Panc1 (cell line): ENCODE measurements around the gene PATJ. TPM values are rescaled to one million over a fixed set of nuclear protein-coding genes. Genes with fewer than 3 reads are reported as not detected.
A peak's percentile ranks its signal among the peaks of the same experiment; 100 is the strongest.

Experiments used
- ATAC-seq: fragments of 200-7000 bp; cut with Tn5 transposase; 2 replicates; pipeline ENCODE4 v1.9.1; 2020; ENCODE audit warnings: mild to moderate bottlenecking, moderate library complexity
- BruUV-seq: library from RNA; stranded (reverse); fragments of 400-500 nt; replicated peaks from 2 replicates; lab custom pipeline; 2021; lab: Mats Ljungman, UMichigan
- CTCF ChIA-PET: fragments of 300-600 bp; sonication (Branson Sonifier 250); formaldehyde crosslinking; loops from one replicate; lab custom pipeline; 2022; ENCODE audit warnings: antibody characterized with exemption; lab: Charles Lee
- POLR2A ChIA-PET: fragments of 300-600 bp; sonication (Branson Sonifier 250); formaldehyde crosslinking; loops from one replicate; lab custom pipeline; 2022; ENCODE audit warnings: antibody characterized with exemption; lab: Charles Lee
- DNase-seq: peaks from one replicate; pipeline ENCODE4 v3.0.0-alpha.2; 2010; ENCODE audit warnings: low read depth, low spot score
- H3K27ac ChIP-seq: 2 replicates; pipeline ENCODE4 v1.5.1; 2011; ENCODE audit warnings: mild to moderate bottlenecking, low read length, inconsistent platforms
- H3K27me3 ChIP-seq: fragments of 200-500 bp; sonication (Bioruptor generic); 2 replicates; pipeline ENCODE4 v1.6.0; 2014; ENCODE audit warnings: low read length, inconsistent platforms; ENCODE audit not compliant: control insufficient read depth, insufficient read depth
- H3K36me3 ChIP-seq: fragments of 200-500 bp; sonication (Bioruptor generic); 2 replicates; pipeline ENCODE4 v1.5.1; 2014; ENCODE audit warnings: inconsistent platforms, mild to moderate bottlenecking, low read length, moderate library complexity; ENCODE audit not compliant: control insufficient read depth, insufficient read depth
- H3K4me1 ChIP-seq: 2 replicates; pipeline ENCODE4 v1.5.1; 2011; ENCODE audit warnings: inconsistent platforms, mild to moderate bottlenecking, low read length, moderate library complexity; ENCODE audit not compliant: control insufficient read depth, insufficient read depth
- H3K4me3 ChIP-seq, 2 experiments: 2 replicates each; pipeline ENCODE4 v1.5.1; 2011 to 2012; ENCODE audit warnings: low read depth in 2 of 2, low read length in 2 of 2, mild to moderate bottlenecking in 2 of 2, inconsistent platforms in 1 of 2, moderate library complexity in 1 of 2
- H3K9me3 ChIP-seq: fragments of 200-500 bp; sonication (Bioruptor generic); 2 replicates; pipeline ENCODE4 v1.5.1; 2014; ENCODE audit warnings: low read depth, mild to moderate bottlenecking, inconsistent platforms, low read length, moderate library complexity; ENCODE audit not compliant: control insufficient read depth, insufficient read depth
- POLR2AphosphoS5 ChIP-seq: IDR thresholded peaks from 2 replicates; pipeline ENCODE4 v1.6.1; 2012; ENCODE audit warnings: mild to moderate bottlenecking, low read depth, low read length, moderate library complexity
- SIN3A ChIP-seq: IDR thresholded peaks from 2 replicates; pipeline ENCODE4 v1.6.1; 2012; ENCODE audit warnings: low read depth, mild to moderate bottlenecking, low read length, moderate library complexity, borderline replicate concordance; ENCODE audit not compliant: insufficient read depth
- TCF7L2 ChIP-seq: IDR thresholded peaks from 2 replicates; pipeline ENCODE4 v1.6.1; 2011; ENCODE audit warnings: mild to moderate bottlenecking, low read depth, low read length, inconsistent platforms
- in situ Hi-C: cut with HindIII; loops from 2 replicates; pipeline ENCODE4 v1.10.0; 2016; ENCODE audit warnings: low sequenced_read_pairs, low pct_unique_long_range_greater_than_20kb
- intact Hi-C: fragments of 100-400 bp; cut with micrococcal nuclease; formaldehyde crosslinking; loops from one replicate; pipeline ENCODE4 v1.10.0; 2022; ENCODE audit not compliant: unreplicated experiment
- total RNA-seq: library from RNA; stranded (reverse); gene quantifications from one replicate; pipeline ENCODE4 v1.2.1, GENCODE V29; 2021; ENCODE audit not compliant: unreplicated experiment
- TF ChIP-seq, protein P1 (sequence below), 2 experiments: IDR thresholded peaks; 2 replicates each; pipeline ENCODE4 v1.6.1; 2011 to 2012; ENCODE audit warnings: low read depth in 2 of 2, control low read depth in 1 of 2, low read length in 1 of 2, mild to moderate bottlenecking in 1 of 2, moderate library complexity in 1 of 2; ENCODE audit not compliant: insufficient read depth in 1 of 2
- TF ChIP-seq, protein P2 (sequence below): fragments of 450-650 bp; IDR thresholded peaks from 2 replicates; pipeline ENCODE4 v1.5.1; 2017; ENCODE audit warnings: mild to moderate bottlenecking

PATJ gene
- total RNA-seq, 1 experiment from 2014 or later, result 36.2 TPM

DNA sequence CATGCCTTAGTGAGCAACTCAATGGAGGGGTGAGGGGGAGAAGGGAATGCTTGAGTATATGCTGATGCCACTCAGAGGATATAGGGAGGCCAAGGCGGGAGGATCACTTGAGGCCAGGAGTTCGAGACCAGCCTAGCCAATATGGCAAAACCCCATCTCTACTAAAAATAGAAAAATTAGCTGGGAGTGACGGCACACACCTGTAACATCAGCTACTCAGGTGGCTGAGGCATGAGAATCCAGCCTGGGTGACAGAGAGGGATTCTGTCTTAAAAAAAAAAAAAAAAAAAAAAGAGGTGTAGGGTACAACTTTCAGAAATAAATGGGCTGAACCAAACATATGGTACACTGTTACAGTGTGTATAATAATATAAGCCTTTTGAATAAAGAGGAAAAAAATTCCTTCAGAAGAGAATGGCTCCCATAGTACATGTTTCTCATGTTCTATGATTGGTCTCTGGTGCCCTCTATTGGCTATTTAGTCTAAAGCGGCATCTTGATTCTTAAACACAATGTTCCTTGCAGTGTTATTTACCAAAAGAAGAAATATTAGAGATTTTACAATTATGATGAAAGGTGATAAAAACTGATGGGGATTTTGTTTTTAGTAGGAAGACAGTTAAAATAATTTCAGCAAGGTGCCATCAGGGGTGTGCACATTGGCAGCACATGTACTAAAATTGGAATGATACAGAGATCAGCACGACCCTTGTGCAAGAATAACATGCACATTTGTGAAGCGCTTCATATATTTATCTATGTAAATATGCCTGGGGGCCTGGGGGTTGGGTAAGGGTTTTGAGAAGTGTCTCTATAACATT lies 109.8 kb downstream of the PATJ start:
- Histone ChIP-seq H3K9me3 (no peaks in the 10 kb centered on the region), H3K4me1 (no peaks in the 10 kb centered on the region), H3K27me3 (no peaks in the 10 kb centered on the region), H3K4me3 (no peak overlapping the region), H3K27ac (no peak overlapping the region), H3K36me3 (no peaks in the 10 kb centered on the region)
- peak; percentile 84 for ATAC-seq
- CTCF ChIA-PET, result interaction anchor here (0.6 to 0.7 kb wide), 8 partner anchors 11 to 1571 kb away, joined by 3 to 15 read pairs (median 5); no protein-coding TSS in a partner anchor
- TF ChIP-seq TCF7L2 (no peak), POLR2AphosphoS5 (no peak), SIN3A (no peak)
- TF ChIP-seq, protein P1, sequence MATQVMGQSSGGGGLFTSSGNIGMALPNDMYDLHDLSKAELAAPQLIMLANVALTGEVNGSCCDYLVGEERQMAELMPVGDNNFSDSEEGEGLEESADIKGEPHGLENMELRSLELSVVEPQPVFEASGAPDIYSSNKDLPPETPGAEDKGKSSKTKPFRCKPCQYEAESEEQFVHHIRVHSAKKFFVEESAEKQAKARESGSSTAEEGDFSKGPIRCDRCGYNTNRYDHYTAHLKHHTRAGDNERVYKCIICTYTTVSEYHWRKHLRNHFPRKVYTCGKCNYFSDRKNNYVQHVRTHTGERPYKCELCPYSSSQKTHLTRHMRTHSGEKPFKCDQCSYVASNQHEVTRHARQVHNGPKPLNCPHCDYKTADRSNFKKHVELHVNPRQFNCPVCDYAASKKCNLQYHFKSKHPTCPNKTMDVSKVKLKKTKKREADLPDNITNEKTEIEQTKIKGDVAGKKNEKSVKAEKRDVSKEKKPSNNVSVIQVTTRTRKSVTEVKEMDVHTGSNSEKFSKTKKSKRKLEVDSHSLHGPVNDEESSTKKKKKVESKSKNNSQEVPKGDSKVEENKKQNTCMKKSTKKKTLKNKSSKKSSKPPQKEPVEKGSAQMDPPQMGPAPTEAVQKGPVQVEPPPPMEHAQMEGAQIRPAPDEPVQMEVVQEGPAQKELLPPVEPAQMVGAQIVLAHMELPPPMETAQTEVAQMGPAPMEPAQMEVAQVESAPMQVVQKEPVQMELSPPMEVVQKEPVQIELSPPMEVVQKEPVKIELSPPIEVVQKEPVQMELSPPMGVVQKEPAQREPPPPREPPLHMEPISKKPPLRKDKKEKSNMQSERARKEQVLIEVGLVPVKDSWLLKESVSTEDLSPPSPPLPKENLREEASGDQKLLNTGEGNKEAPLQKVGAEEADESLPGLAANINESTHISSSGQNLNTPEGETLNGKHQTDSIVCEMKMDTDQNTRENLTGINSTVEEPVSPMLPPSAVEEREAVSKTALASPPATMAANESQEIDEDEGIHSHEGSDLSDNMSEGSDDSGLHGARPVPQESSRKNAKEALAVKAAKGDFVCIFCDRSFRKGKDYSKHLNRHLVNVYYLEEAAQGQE (IDR thresholded peaks at IDR 0.05; ENCODE audit: insufficient read depth in 1 of 2, low read depth in 2 of 2, low read length in 1 of 2), result no peak
- TF ChIP-seq, protein P2, sequence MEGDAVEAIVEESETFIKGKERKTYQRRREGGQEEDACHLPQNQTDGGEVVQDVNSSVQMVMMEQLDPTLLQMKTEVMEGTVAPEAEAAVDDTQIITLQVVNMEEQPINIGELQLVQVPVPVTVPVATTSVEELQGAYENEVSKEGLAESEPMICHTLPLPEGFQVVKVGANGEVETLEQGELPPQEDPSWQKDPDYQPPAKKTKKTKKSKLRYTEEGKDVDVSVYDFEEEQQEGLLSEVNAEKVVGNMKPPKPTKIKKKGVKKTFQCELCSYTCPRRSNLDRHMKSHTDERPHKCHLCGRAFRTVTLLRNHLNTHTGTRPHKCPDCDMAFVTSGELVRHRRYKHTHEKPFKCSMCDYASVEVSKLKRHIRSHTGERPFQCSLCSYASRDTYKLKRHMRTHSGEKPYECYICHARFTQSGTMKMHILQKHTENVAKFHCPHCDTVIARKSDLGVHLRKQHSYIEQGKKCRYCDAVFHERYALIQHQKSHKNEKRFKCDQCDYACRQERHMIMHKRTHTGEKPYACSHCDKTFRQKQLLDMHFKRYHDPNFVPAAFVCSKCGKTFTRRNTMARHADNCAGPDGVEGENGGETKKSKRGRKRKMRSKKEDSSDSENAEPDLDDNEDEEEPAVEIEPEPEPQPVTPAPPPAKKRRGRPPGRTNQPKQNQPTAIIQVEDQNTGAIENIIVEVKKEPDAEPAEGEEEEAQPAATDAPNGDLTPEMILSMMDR, result peak; percentile 75; the same call in 1 of the 2 replicates
- no TSS peak for BruUV-seq
- no peak for DNase-seq
- in situ Hi-C loops, result no loop called here
- POLR2A ChIA-PET, result no interaction called here
- intact Hi-C loops, result no loop called here

DNA sequence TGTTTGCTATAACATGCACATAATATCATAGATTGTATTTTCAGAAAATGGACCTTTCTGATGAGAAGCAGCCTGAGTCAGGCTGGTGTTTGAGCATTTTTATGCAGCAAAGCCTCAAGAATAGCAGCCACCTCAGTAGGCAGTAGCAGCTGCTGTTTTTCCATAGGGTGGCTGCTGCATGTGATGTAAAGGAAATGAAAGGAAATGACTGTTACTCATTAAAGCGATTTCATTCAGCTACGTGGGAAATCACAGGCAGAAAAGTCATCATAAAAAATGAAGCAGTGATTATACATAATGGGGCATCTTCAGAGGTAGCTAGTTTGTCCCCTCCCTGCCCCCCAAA lies 110.4 kb downstream of the PATJ start:
- Histone ChIP-seq H3K9me3 (no peaks in the 10 kb centered on the region), H3K4me1 (no peaks in the 10 kb centered on the region), H3K27me3 (no peaks in the 10 kb centered on the region), H3K4me3 (no peak overlapping the region), H3K36me3 (no peaks in the 10 kb centered on the region), H3K27ac (no peak overlapping the region)
- no peak for ATAC-seq
- intact Hi-C loops (no loop called here), in situ Hi-C loops (no loop called here)
- ChIA-PET POLR2A (no interaction called here), CTCF (no interaction called here)
- DNase-seq, result no peak
- TF ChIP-seq POLR2AphosphoS5 (no peak), SIN3A (no peak), TCF7L2 (no peak)
- TF ChIP-seq, protein P1 (IDR thresholded peaks at IDR 0.05; ENCODE audit: insufficient read depth in 1 of 2, low read depth in 2 of 2, low read length in 1 of 2), result no peak
- TF ChIP-seq, protein P2, result no peak
- no TSS peak for BruUV-seq
